Glutamatergic neuron (in vitro differentiated cells): ENCODE results near the gene PPP6C. TPM values are rescaled to one million over a fixed set of nuclear protein-coding genes. Genes with fewer than 3 reads are reported as not detected.

Experiments used
- DNase-seq: peaks from one replicate; pipeline ENCODE4 v3.0.0; 2022
- H3K27ac Mint-ChIP-seq: one replicate; pipeline ENCODE4 v1.8.0; 2020; ENCODE audit warnings: mild to moderate bottlenecking, mixed read lengths, inconsistent platforms; ENCODE audit not compliant: unreplicated experiment
- H3K27me3 Mint-ChIP-seq: one replicate; pipeline ENCODE4 v1.8.0; 2020; ENCODE audit warnings: mild to moderate bottlenecking, moderate library complexity, mixed read lengths, inconsistent platforms; ENCODE audit not compliant: unreplicated experiment
- H3K36me3 Mint-ChIP-seq: one replicate; pipeline ENCODE4 v1.8.0; 2020; ENCODE audit warnings: mild to moderate bottlenecking, mixed read lengths, inconsistent platforms; ENCODE audit not compliant: unreplicated experiment
- H3K4me1 Mint-ChIP-seq: one replicate; pipeline ENCODE4 v1.8.0; 2020; ENCODE audit warnings: mild to moderate bottlenecking, low read depth, mixed read lengths, inconsistent platforms; ENCODE audit not compliant: unreplicated experiment
- H3K4me3 Mint-ChIP-seq: one replicate; pipeline ENCODE4 v1.8.0; 2020; ENCODE audit warnings: mild to moderate bottlenecking, mixed read lengths, inconsistent platforms; ENCODE audit not compliant: unreplicated experiment
- H3K9me3 Mint-ChIP-seq: one replicate; pipeline ENCODE4 v1.8.0; 2020; ENCODE audit warnings: mild to moderate bottlenecking, moderate library complexity, mixed read lengths, inconsistent platforms; ENCODE audit not compliant: unreplicated experiment
- CTCF ChIP-seq: fragments of 200-600 bp; sonication (generic); IDR thresholded peaks from one replicate; pipeline ENCODE4 v1.5.0; 2021; ENCODE audit not compliant: partially characterized antibody, unreplicated experiment
- total RNA-seq: library from RNA; stranded (reverse); fragmentation: NEBNext Ultra II Directional; extraction: Animal tissue kit (Norgen Biotek cat#: 25700); gene quantifications from one replicate; pipeline ENCODE4 v1.2.1, GENCODE V29; 2021; ENCODE audit not compliant: unreplicated experiment

The PPP6C gene
- total RNA-seq, 1 donor from 2014 or later, result 49.1 TPM

- no peak for DNase-seq
- H3K4me3 Mint-ChIP-seq, result no peak overlapping the region
- H3K27ac Mint-ChIP-seq, result no peak overlapping the region
- peaks cover 2% of the 10 kb centered on the region for H3K9me3 Mint-ChIP-seq
- peaks cover 5% of the 10 kb centered on the region for H3K4me1 Mint-ChIP-seq
- H3K27me3 Mint-ChIP-seq, result no peaks in the 10 kb centered on the region
- no peak for TF ChIP-seq CTCF
- H3K36me3 Mint-ChIP-seq, result no peaks in the 10 kb centered on the region
These were observed 88.8 kb downstream of the PPP6C start for GRCh38 chr9:125100822-125101221.

- Mint-ChIP-seq H3K9me3 (peaks cover 4% of the 10 kb centered on the region), H3K4me1 (peaks cover 5% of the 10 kb centered on the region), H3K27ac (no peak overlapping the region), H3K4me3 (no peak overlapping the region), H3K36me3 (peaks cover 8% of the 10 kb centered on the region), H3K27me3 (no peaks in the 10 kb centered on the region)
- no peak for TF ChIP-seq CTCF
- DNase-seq, result no peak
These were observed 89.8 kb downstream of the PPP6C start for GRCh38 chr9:125099816-125100215.

Other genes starting within 250 kb of the PPP6C start
- 18.3 TPM for gene GOLGA1, start 248.7 kb downstream of the PPP6C start, total RNA-seq
- gene SCAI, start 46.3 kb downstream of the PPP6C start, total RNA-seq, result 13.7 TPM
- gene RABEPK, start 10.7 kb upstream of the PPP6C start, total RNA-seq, result 11.3 TPM
- 126 TPM for gene HSPA5, start 51.5 kb upstream of the PPP6C start, total RNA-seq
- 59.2 TPM for gene GAPVD1, start 72.0 kb upstream of the PPP6C start, total RNA-seq